Stimulated activated naive CD8-positive, alpha-beta T cell treated with anti-CD3 and anti-CD28 coated beads, Interleukin-15, Interleukin-2, amounts not matched to agents 100 ng/mL and 50 ng/mL, for 24 hours (primary cell): Measurements from ENCODE around the gene PLPPR1.
"Not testable (repeated sequence)": the region's sequence is repeated elsewhere in the genome, so short reads cannot be mapped to it uniquely, and the experiment has no call there.

ENCODE experiments used
- H3K27ac Mint-ChIP-seq: one replicate; pipeline ENCODE4 v1.8.0; 2021; ENCODE audit warnings: mild to moderate bottlenecking, mixed read lengths
- H3K27me3 Mint-ChIP-seq: one replicate; pipeline ENCODE4 v1.8.0; 2021; ENCODE audit warnings: mixed read lengths
- H3K36me3 Mint-ChIP-seq: one replicate; pipeline ENCODE4 v1.8.0; 2021; ENCODE audit warnings: low read depth, mixed read lengths
- H3K4me1 Mint-ChIP-seq: one replicate; pipeline ENCODE4 v1.8.0; 2021; ENCODE audit warnings: low read depth, mixed read lengths
- H3K4me3 Mint-ChIP-seq: one replicate; pipeline ENCODE4 v1.8.0; 2021; ENCODE audit warnings: mild to moderate bottlenecking, mixed read lengths
- H3K9me3 Mint-ChIP-seq: one replicate; pipeline ENCODE4 v1.8.0; 2021; ENCODE audit warnings: mixed read lengths

PLPPR1 gene

DNA sequence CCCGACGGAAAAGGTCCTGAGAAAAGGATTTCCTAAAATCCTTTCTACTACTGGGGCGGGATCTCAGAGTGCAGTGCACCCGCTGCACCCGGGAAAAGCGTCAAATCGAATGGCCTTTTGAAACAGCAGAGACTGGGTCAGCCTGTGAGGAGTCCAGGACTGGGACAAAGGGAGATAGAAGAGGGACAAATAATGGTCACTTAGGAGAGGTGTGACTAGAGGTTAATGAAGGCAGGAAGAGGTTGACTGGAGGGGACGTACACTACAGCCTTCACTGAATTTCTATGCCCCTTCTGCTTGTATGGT is 1.5 kb downstream of the PLPPR1 start:
- H3K9me3 Mint-ChIP-seq = no peaks in the 10 kb centered on the region
- H3K4me1 Mint-ChIP-seq = no peaks in the 10 kb centered on the region
- H3K27me3 Mint-ChIP-seq = peaks cover 54% of the 10 kb centered on the region
- no peak overlapping the region for H3K4me3 Mint-ChIP-seq
- no peak overlapping the region for H3K27ac Mint-ChIP-seq
- H3K36me3 Mint-ChIP-seq = no peaks in the 10 kb centered on the region

- Mint-ChIP-seq H3K27me3 (peaks cover 38% of the 10 kb centered on the region), H3K4me3 (no peak overlapping the region), H3K36me3 (no peaks in the 10 kb centered on the region), H3K27ac (no peak overlapping the region), H3K9me3 (no peaks in the 10 kb centered on the region), H3K4me1 (no peaks in the 10 kb centered on the region)
Observed at GRCh38 chr9:101032426-101032825, 3.9 kb downstream of the PLPPR1 start.

- Mint-ChIP-seq H3K9me3 (no peaks in the 10 kb centered on the region), H3K4me1 (no peaks in the 10 kb centered on the region), H3K4me3 (no peak overlapping the region), H3K36me3 (no peaks in the 10 kb centered on the region), H3K27ac (no peak overlapping the region), H3K27me3 (peaks cover 34% of the 10 kb centered on the region)
Observed at GRCh38 chr9:101034222-101034621, 5.7 kb downstream of the PLPPR1 start.

DNA sequence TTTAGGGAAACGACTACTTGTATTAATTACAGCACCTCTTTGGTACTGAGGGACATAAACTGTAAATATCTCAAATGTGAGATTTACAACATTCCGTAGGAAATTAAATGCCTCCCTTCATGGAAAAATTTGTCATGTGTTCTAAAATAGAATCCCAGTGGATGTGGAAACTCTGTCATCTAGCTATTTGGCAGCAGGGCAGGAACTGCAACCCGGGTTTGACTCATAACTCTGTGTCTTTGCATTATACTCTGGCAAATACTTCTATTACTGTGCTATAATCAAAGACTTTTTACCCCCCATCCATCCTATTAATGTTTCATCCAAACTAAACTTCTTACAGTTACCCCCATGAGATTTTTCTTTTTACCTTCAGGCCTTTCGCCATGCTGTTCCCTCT is 6.6 kb downstream of the PLPPR1 start:
- Mint-ChIP-seq H3K4me3 (no peak overlapping the region), H3K36me3 (no peaks in the 10 kb centered on the region), H3K27ac (no peak overlapping the region), H3K9me3 (no peaks in the 10 kb centered on the region), H3K4me1 (no peaks in the 10 kb centered on the region), H3K27me3 (peaks cover 26% of the 10 kb centered on the region)

DNA sequence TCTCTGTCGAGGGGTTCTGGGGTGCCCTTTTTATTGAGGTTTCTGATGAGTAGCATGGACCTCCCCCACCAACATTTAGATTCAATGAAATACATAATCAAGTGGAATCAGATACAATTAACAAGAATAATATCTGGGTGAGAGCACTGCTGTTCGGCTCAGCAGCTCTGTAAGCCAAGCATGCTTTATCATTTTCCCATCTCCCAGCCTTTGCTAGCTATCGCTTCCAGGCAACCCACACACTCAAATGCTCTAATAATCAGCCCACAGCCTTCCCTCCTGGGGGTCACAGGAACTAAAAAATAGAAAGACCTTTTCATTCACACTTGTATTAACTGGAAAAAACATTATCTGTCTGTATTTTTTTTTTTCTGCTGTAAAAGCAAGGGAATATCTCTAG is 8.9 kb downstream of the PLPPR1 start:
- H3K4me1 Mint-ChIP-seq = no peaks in the 10 kb centered on the region
- H3K9me3 Mint-ChIP-seq = no peaks in the 10 kb centered on the region
- peaks cover 7% of the 10 kb centered on the region for H3K27me3 Mint-ChIP-seq
- no peak overlapping the region for H3K27ac Mint-ChIP-seq
- H3K4me3 Mint-ChIP-seq = no peak overlapping the region
- H3K36me3 Mint-ChIP-seq = no peaks in the 10 kb centered on the region

- Mint-ChIP-seq H3K9me3 (no peaks in the 10 kb centered on the region), H3K36me3 (no peaks in the 10 kb centered on the region), H3K27me3 (peaks cover 3% of the 10 kb centered on the region), H3K4me3 (no peak overlapping the region), H3K27ac (no peak overlapping the region), H3K4me1 (no peaks in the 10 kb centered on the region)
Observed at GRCh38 chr9:101038488-101038887, 10.0 kb downstream of the PLPPR1 start.

- H3K9me3 Mint-ChIP-seq, H3K27ac Mint-ChIP-seq, H3K36me3 Mint-ChIP-seq, H3K4me3 Mint-ChIP-seq, H3K27me3 Mint-ChIP-seq, H3K4me1 Mint-ChIP-seq: not testable (repeated sequence)
Observed at GRCh38 chr9:101039581-101039980, 11.1 kb downstream of the PLPPR1 start.

DNA sequence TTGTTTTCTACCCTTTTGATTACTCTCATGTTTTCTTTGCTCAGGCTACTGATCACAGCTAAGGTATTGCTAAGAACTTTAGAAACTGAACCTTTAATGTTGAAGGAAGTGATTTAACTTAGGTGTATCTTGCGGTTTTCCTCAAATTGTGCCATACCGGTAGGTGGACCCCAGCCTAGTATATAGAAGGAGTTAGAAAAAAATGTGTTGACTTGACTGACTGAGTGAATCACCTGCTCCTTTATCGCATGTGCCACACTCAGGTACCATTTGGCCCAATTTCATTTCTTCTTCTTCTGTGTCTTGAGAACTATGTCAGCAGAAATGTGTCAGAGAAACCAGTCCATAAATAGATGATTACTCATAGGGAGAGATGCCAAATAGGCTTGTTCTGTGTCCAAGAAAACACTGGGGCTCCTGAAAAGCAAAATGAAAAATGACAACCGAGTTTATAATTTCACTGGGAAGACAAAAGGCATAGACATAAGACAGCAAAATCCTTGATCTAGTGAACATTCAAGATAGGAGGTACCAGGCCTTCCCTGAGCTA is 19.4 kb downstream of the PLPPR1 start:
- Mint-ChIP-seq H3K4me1 (no peaks in the 10 kb centered on the region), H3K9me3 (peaks cover 5% of the 10 kb centered on the region), H3K27ac (no peak overlapping the region), H3K36me3 (no peaks in the 10 kb centered on the region), H3K27me3 (peaks cover 5% of the 10 kb centered on the region), H3K4me3 (no peak overlapping the region)

DNA sequence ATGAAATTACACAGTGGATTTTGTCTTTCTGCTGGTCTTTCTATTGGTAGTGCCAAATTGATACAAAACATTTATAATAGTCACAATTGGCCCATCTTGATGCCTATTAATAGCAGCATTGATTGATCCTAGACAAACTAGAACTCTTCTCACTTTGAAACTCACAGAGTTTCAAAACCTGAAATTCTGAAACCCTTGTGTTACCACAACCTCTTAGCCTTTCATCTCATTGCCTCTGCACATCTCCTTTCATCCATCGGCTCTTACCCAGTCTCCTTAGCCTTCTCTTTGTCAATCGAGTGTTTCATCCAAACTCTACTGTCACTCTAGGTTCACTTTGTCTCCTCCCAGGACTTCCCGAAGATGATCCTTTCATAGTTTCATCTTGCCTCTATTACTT is 22.1 kb downstream of the PLPPR1 start:
- Mint-ChIP-seq H3K36me3 (no peaks in the 10 kb centered on the region), H3K27ac (no peak overlapping the region), H3K4me3 (no peak overlapping the region)

DNA sequence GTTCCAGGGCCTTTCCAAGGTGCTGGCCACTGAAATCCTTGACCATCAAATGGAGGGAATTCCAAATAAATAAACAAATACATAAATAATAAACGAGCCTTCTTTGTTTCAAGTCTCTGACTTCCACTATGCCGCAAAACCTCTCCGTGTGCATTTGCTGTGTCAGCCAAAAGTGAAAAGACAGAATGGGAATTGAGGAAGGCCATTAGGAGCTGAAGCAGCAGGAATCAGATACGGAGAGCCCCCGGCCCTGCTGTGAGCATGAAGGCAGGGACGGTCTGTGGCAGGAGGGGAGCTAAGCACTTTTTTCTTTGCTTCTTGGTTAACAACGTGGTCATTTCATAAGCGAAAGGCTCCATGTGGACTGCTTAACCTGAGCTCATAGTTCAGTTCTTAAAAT is 26.1 kb downstream of the PLPPR1 start:
- Mint-ChIP-seq H3K4me1 (no peaks in the 10 kb centered on the region), H3K36me3 (no peaks in the 10 kb centered on the region), H3K4me3 (no peak overlapping the region), H3K9me3 (no peaks in the 10 kb centered on the region), H3K27me3 (peaks cover 15% of the 10 kb centered on the region), H3K27ac (no peak overlapping the region)

More for the DNA sequence above, 22.1 kb downstream of the PLPPR1 start:
- Mint-ChIP-seq H3K4me1 (no peaks in the 10 kb centered on the region), H3K9me3 (peaks cover 5% of the 10 kb centered on the region), H3K27me3 (peaks cover 8% of the 10 kb centered on the region)

- H3K27me3 Mint-ChIP-seq = peaks cover 15% of the 10 kb centered on the region
- no peaks in the 10 kb centered on the region for H3K9me3 Mint-ChIP-seq
- no peaks in the 10 kb centered on the region for H3K4me1 Mint-ChIP-seq
- no peak overlapping the region for H3K4me3 Mint-ChIP-seq
- H3K36me3 Mint-ChIP-seq = no peaks in the 10 kb centered on the region
- H3K27ac Mint-ChIP-seq = no peak overlapping the region
Observed at GRCh38 chr9:101055516-101055915, 27.0 kb downstream of the PLPPR1 start.

GRCh38 chr9:101062686-101063085 is 34.2 kb downstream of the PLPPR1 start:
- Mint-ChIP-seq H3K4me3 (no peak overlapping the region), H3K27ac (no peak overlapping the region), H3K9me3 (no peaks in the 10 kb centered on the region), H3K27me3 (peaks cover 10% of the 10 kb centered on the region), H3K4me1 (no peaks in the 10 kb centered on the region), H3K36me3 (no peaks in the 10 kb centered on the region)

DNA sequence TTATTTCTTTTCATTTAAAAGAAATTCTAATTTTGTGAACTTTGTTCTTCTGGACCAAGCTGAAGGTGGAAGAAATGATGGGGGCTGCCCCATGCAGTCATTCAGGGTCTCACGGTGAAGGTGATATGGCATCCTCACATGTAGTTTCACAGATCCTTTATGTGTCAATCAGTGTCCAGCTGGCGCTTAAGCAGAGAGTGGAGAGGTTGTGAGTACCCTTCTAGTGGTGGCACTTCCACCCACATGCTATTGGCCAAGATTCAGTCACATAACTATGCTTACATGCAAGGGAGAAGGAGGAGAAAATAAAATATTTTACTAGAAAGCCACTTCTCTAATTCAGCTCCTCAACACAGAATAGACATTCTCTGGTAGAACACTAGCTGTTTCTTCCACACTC is 34.7 kb downstream of the PLPPR1 start:
- no peaks in the 10 kb centered on the region for H3K36me3 Mint-ChIP-seq
- no peak overlapping the region for H3K4me3 Mint-ChIP-seq
- no peaks in the 10 kb centered on the region for H3K4me1 Mint-ChIP-seq
- no peak overlapping the region for H3K27ac Mint-ChIP-seq
- peaks cover 7% of the 10 kb centered on the region for H3K27me3 Mint-ChIP-seq
- no peaks in the 10 kb centered on the region for H3K9me3 Mint-ChIP-seq

DNA sequence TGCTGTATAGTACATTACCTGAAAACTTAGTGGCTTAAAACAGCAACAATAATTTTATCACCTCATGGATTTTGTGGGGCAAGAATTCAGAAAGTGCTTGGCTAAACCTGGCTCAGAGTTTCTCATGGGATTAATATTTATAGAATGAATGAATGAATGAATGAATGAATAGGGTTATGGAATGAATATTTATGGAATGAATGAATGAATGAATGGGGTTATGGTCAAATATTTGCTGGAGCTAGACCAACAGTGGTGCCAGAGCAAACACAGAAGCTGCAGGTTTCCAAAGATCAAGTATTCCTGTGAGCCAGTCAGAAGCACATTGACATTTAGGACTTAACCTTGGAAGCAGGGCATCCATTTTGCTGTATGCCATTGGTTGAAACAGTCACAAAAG is 35.7 kb downstream of the PLPPR1 start:
- Mint-ChIP-seq H3K9me3 (no peaks in the 10 kb centered on the region), H3K27ac (no peak overlapping the region), H3K4me1 (no peaks in the 10 kb centered on the region), H3K4me3 (no peak overlapping the region), H3K27me3 (peaks cover 6% of the 10 kb centered on the region), H3K36me3 (no peaks in the 10 kb centered on the region)

DNA sequence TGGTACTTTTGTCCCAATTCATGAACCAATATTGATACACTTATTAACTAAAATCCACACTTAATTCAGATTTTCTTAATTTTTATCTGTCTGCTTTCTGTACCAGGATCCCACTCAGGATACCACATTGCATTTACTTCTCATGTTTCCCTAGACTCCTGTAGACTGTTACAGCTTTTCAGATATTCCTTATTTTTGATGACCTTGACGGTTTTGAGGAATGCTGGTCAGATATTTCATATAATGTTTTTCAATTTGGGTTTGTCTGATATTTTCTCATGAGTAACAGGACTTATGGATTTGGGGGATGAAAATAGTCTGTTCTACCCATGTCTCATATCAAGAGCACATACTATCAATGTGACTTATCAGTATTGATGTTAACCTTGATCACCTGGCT is 37.4 kb downstream of the PLPPR1 start:
- Mint-ChIP-seq H3K4me3 (no peak overlapping the region), H3K4me1 (no peaks in the 10 kb centered on the region), H3K9me3 (no peaks in the 10 kb centered on the region), H3K27ac (no peak overlapping the region), H3K27me3 (peaks cover 6% of the 10 kb centered on the region), H3K36me3 (no peaks in the 10 kb centered on the region)

DNA sequence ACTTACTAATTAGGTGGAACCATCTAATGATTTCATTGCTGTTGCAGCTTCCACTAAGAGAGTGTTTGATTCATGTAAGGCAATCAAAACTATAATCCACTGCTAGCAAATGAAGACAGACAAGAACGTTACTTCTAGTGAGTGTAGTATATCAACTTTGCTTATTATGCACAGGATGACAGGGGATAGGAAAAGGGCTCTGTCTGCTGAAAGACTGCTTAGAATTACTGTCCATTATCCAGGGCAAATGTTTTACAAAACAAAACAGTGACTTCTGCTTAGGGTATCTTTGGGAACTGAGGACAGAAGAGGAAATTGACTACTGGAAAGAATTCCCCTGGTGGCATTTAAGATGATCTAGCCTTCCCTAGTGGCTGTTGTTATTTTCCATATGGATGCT is 40.2 kb downstream of the PLPPR1 start:
- Mint-ChIP-seq H3K4me1 (no peaks in the 10 kb centered on the region), H3K9me3 (no peaks in the 10 kb centered on the region), H3K4me3 (no peak overlapping the region), H3K36me3 (no peaks in the 10 kb centered on the region), H3K27ac (no peak overlapping the region), H3K27me3 (no peaks in the 10 kb centered on the region)

- H3K4me3 Mint-ChIP-seq = no peak overlapping the region
- H3K27ac Mint-ChIP-seq = no peak overlapping the region
- no peaks in the 10 kb centered on the region for H3K4me1 Mint-ChIP-seq
- no peaks in the 10 kb centered on the region for H3K27me3 Mint-ChIP-seq
- H3K36me3 Mint-ChIP-seq = no peaks in the 10 kb centered on the region
- H3K9me3 Mint-ChIP-seq = no peaks in the 10 kb centered on the region
Observed at GRCh38 chr9:101072259-101072658, 43.7 kb downstream of the PLPPR1 start.
